HL-60 (cell line): ENCODE data around the gene WDR93.

Experiments
- TF ChIP-seq, protein P1 (sequence below): IDR thresholded peaks from one replicate; pipeline ENCODE4 v1.5.1; 2011; ENCODE audit warnings: low read length, control low read depth, inconsistent platforms; ENCODE audit not compliant: insufficient read depth
- TF ChIP-seq, protein P2 (sequence below): IDR thresholded peaks from 2 replicates; pipeline ENCODE4 v1.6.1; 2012; ENCODE audit warnings: low read depth; ENCODE audit not compliant: insufficient replicate concordance

DNA sequence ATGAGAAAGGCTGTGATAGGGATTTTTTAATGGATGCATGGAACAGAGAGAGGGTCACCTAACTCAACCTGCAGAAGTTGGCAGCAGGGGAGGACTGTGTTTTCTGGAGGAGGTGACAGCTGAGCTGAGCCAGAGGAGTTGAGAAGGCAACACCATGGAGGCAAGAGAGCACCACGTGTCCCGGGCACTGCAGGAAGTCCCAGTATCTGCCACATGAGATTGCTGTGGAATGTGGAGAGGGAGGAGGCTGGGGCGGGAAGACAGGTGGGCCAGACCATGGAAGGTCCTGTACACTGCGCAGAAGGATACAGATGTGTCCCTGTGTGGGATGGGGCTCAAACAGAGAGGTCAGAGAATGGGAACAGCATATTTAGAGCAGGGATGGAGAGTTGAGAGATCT lies 45.2 kb downstream of the WDR93 start:
- TF ChIP-seq, protein P1, sequence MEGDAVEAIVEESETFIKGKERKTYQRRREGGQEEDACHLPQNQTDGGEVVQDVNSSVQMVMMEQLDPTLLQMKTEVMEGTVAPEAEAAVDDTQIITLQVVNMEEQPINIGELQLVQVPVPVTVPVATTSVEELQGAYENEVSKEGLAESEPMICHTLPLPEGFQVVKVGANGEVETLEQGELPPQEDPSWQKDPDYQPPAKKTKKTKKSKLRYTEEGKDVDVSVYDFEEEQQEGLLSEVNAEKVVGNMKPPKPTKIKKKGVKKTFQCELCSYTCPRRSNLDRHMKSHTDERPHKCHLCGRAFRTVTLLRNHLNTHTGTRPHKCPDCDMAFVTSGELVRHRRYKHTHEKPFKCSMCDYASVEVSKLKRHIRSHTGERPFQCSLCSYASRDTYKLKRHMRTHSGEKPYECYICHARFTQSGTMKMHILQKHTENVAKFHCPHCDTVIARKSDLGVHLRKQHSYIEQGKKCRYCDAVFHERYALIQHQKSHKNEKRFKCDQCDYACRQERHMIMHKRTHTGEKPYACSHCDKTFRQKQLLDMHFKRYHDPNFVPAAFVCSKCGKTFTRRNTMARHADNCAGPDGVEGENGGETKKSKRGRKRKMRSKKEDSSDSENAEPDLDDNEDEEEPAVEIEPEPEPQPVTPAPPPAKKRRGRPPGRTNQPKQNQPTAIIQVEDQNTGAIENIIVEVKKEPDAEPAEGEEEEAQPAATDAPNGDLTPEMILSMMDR: no peak
- TF ChIP-seq, protein P2, sequence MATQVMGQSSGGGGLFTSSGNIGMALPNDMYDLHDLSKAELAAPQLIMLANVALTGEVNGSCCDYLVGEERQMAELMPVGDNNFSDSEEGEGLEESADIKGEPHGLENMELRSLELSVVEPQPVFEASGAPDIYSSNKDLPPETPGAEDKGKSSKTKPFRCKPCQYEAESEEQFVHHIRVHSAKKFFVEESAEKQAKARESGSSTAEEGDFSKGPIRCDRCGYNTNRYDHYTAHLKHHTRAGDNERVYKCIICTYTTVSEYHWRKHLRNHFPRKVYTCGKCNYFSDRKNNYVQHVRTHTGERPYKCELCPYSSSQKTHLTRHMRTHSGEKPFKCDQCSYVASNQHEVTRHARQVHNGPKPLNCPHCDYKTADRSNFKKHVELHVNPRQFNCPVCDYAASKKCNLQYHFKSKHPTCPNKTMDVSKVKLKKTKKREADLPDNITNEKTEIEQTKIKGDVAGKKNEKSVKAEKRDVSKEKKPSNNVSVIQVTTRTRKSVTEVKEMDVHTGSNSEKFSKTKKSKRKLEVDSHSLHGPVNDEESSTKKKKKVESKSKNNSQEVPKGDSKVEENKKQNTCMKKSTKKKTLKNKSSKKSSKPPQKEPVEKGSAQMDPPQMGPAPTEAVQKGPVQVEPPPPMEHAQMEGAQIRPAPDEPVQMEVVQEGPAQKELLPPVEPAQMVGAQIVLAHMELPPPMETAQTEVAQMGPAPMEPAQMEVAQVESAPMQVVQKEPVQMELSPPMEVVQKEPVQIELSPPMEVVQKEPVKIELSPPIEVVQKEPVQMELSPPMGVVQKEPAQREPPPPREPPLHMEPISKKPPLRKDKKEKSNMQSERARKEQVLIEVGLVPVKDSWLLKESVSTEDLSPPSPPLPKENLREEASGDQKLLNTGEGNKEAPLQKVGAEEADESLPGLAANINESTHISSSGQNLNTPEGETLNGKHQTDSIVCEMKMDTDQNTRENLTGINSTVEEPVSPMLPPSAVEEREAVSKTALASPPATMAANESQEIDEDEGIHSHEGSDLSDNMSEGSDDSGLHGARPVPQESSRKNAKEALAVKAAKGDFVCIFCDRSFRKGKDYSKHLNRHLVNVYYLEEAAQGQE: no peak
